HEK293 (cell line): Measurements from ENCODE around the gene HDDC3.

ENCODE experiments used
- CTCF ChIP-seq: fragments of 450-650 bp; formaldehyde crosslinking; IDR thresholded peaks from 2 replicates; pipeline ENCODE4 v1.5.1; 2016; ENCODE audit warnings: missing biosample characterization, missing genetic modification characterization
- ZNF274 ChIP-seq, 2 experiments: fragments of 200-500 bp in 1 of 2; fragments of 450-650 bp in 1 of 2; sonication (Bioruptor generic) in 1 of 2; formaldehyde crosslinking in 1 of 2; IDR thresholded peaks; 2 replicates each; pipeline versions ENCODE4 v1.5.1 to v1.6.1; 2014 to 2016; ENCODE audit warnings: borderline replicate concordance in 1 of 2, inconsistent platforms in 1 of 2, low read length in 1 of 2, missing biosample characterization in 1 of 2, missing genetic modification characterization in 1 of 2

DNA sequence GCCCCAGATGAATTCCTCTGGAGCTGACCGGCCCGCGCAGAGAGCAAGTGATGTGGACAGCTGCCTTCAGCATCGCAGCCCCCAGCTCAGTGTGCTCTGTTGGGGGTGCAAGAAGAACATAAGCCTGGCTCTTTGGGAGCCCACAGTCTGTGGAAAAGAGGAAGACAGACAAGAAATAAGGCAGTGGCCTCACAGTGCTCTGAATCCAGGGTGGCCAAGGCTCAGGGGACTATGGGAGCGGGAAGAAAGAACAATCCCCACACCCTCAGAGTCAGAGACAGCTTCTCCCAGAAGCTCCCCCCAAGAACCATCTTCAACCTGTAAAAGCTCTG lies 277 bp upstream of the HDDC3 start:
- no peak for TF ChIP-seq CTCF (tag by site-specific recombination)
- TF ChIP-seq ZNF274 (IDR thresholded peaks at IDR 0.05; ENCODE audit: low read length): no peak
- TF ChIP-seq ZNF274 (tag by site-specific recombination; IDR thresholded peaks at IDR 0.05; ENCODE audit: borderline replicate concordance): no peak
